ENCODE data around the gene SLC6A2.
"Not testable (repeated sequence)": the region's sequence is repeated elsewhere in the genome, so short reads cannot be mapped to it uniquely, and the experiment has no call there.

The SLC6A2 gene

DNA sequence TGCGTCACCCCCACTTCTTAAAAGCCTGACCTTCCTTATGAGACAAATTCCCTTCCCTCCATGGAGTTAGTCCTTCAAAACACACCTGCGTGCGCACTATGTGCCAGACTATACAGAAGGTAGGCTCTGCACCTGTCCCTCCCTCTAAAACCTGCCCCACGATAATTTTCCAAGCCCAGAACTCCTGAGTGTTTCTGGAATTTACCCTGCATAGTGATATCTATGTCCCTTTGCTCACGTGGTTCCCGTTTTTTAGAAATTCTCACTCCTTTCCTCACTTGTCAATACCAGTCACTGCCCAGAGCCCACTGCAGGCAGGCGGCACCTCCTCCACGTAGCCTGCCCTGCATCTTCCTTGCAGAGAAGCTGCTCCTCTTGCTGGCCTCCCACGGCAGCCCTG, 82.2 kb downstream of the SLC6A2 start:
- TF ChIP-seq, protein P1, sequence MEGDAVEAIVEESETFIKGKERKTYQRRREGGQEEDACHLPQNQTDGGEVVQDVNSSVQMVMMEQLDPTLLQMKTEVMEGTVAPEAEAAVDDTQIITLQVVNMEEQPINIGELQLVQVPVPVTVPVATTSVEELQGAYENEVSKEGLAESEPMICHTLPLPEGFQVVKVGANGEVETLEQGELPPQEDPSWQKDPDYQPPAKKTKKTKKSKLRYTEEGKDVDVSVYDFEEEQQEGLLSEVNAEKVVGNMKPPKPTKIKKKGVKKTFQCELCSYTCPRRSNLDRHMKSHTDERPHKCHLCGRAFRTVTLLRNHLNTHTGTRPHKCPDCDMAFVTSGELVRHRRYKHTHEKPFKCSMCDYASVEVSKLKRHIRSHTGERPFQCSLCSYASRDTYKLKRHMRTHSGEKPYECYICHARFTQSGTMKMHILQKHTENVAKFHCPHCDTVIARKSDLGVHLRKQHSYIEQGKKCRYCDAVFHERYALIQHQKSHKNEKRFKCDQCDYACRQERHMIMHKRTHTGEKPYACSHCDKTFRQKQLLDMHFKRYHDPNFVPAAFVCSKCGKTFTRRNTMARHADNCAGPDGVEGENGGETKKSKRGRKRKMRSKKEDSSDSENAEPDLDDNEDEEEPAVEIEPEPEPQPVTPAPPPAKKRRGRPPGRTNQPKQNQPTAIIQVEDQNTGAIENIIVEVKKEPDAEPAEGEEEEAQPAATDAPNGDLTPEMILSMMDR (IDR thresholded peaks at IDR 0.05; ENCODE audit: low read length, missing control alignments): no peak
- DNase-seq (ENCODE audit: low read depth): no peak
- H3K4me3 ChIP-seq (replicated peaks; ENCODE audit: low read depth, low read length): no peak overlapping the region

DNA sequence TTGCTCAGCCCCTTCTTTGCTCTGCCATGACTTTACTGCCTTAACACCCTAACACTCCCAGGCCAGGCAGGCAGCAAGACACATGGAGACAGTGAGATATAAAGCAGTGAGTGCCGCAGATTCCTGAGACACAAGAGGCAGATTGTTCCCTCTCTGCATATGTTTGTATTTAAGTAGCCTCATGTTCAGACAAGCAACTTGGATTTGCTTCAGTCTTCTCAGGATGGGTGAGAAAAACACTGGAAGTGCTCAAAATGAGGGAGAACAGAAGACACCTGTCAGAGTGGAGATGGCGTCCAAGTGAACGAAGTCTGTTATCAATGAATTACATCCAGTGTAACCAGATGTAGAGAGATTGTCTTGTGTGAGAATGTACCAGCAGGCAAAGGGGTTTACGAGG, 90.3 kb downstream of the SLC6A2 start:
- TF ChIP-seq, protein P1 (IDR thresholded peaks at IDR 0.05; ENCODE audit: low read length, missing control alignments): no peak
- H3K4me3 ChIP-seq (replicated peaks; ENCODE audit: low read depth, low read length): no peak overlapping the region
- no peak for DNase-seq (ENCODE audit: low read depth)

DNA sequence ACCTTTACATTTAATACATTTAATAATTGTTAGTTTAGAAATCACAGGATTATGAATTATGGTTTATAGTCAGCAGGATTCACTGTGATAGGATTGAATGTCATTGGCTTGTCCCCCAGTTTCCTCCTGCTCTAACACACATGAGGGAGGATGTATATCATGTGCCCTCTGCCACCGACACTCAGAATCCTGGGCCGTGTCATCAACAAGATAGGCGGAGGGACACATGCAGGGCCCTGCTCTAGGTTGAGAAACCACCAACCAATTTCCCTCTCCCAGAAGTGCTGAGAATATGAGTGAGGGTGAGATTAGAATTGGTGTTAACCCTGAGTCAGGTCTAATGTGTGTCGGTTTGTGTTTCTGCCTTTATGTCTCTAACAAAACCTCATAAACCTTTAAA, 92.0 kb downstream of the SLC6A2 start:
- TF ChIP-seq, protein P1 (IDR thresholded peaks at IDR 0.05; ENCODE audit: low read length, missing control alignments): no peak
- DNase-seq (ENCODE audit: low read depth): no peak
- no peak overlapping the region for H3K4me3 ChIP-seq (replicated peaks; ENCODE audit: low read depth, low read length)

DNA sequence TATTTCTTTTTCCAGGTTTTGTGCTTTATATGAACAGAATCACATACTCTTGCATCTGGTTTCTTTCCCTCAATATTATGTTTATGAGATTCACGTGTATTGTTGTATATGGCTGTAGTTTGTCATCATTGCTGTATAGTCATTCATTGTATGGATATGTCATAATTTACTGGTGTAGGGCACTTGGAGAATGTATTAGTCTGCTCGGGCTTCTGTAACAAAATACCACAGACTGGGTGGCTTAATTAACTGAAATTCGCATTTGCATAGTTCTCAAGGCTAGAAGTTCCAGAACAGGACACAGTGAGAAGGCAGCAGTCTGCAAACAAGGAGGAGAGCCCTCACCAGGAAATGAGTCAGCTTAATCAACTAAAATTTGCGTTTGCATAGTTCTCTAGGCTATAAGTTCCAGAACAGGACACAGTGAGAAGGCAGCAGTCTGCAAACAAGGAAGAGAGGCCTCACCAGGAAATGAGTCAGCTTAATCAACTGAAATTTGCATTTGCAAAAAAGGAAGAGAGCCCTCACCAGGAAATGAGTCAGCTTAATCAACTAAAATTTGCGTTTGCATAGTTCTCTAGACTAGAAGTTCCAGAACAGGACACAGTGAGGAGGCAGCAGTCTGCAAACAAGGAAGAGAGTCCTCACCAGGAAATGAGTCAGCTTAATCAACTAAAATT, 96.8 kb downstream of the SLC6A2 start:
- not testable (repeated sequence) for H3K4me3 ChIP-seq (replicated peaks; ENCODE audit: low read depth, low read length); DNase-seq (ENCODE audit: low read depth)

DNA sequence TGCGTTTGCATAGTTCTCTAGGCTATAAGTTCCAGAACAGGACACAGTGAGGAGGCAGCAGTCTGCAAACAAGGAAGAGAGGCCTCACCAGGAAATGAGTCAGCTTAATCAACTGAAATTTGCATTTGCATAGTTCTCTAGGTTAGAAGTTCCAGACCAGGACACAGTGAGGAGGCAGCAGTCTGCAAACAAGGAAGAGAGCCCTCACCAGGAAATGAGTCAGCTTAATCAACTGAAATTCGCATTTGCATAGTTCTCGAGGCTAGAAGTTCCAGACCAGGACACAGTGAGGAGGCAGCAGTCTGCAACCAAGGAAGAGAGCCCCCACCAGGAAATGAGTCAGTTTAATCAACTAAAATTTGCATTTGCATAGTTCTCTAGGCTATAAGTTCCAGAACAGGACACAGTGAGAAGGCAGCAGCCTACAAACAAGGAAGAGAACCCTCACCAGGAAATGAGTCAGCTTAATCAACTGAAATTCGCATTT, 97.4 kb downstream of the SLC6A2 start:
- not testable (repeated sequence) for H3K4me3 ChIP-seq (replicated peaks; ENCODE audit: low read depth, low read length); DNase-seq (ENCODE audit: low read depth)
